ENCODE measurements around the gene XRCC4. TPM values are rescaled to one million over a fixed set of nuclear protein-coding genes. Genes with fewer than 3 reads are reported as not detected.
A peak's percentile ranks its signal among the peaks of the same experiment; 100 is the strongest.

XRCC4 gene
- total and polyA plus RNA-seq, 2 of the 13 experiments (the other 11 are each of a cell fraction or from before 2014, with no cell fraction given), result 2.8 to 12.6 TPM

GRCh38 chr5:83077662-83078261, 415 bp downstream of the XRCC4 start (continued):
- TF ChIP-seq, protein P1, sequence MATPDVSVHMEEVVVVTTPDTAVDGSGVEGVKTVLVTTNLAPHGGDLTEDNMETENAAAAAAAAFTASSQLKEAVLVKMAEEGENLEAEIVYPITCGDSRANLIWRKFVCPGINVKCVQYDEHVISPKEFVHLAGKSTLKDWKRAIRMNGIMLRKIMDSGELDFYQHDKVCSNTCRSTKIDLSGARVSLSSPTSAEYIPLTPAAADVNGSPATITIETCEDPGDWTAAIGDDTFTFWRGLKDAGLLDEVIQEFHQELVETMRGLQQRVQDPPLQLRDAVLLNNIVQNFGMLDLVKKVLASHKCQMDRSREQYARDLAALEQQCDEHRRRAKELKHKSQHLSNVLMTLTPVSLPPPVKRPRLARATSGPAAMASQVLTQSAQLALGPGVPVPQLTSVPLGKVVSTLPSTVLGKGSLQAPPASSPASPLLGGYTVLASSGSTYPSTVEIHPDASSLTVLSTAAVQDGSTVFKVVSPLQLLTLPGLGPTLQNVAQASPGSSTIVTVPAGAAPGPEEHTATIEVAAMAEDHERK (CRISPR knock-in tag; IDR thresholded peaks at IDR 0.05; ENCODE audit: low read depth), result 0 out of 2 replicates have a peak, but pooled peaks have one; percentile 2
- TF ChIP-seq ZNF747 (CRISPR knock-in tag; IDR thresholded peaks at IDR 0.05; ENCODE audit: borderline replicate concordance) (peak; percentile 46; the same call in 1 of the 2 replicates), MXD4 (CRISPR knock-in tag; IDR thresholded peaks at IDR 0.05) (peak; percentile 3; the same call in 1 of the 2 replicates), THRA (CRISPR knock-in tag; IDR thresholded peaks at IDR 0.05; ENCODE audit: borderline replicate concordance) (peak; percentile 59; the same call in 1 of the 2 replicates), HDAC1 (CRISPR knock-in tag; IDR thresholded peaks at IDR 0.05) (peak; percentile 56), CREBL2 (CRISPR knock-in tag; IDR thresholded peaks at IDR 0.05; ENCODE audit: borderline replicate concordance) (0 out of 2 replicates have a peak, but pooled peaks have one; percentile 25), MBD4 (IDR thresholded peaks at IDR 0.05; ENCODE audit: borderline replicate concordance, low read length) (0 out of 2 replicates have a peak, but pooled peaks have one; percentile 31), ZNF878 (CRISPR knock-in tag; IDR thresholded peaks at IDR 0.05) (0 out of 2 replicates have a peak, but pooled peaks have one; percentile 7), TBX2 (CRISPR knock-in tag; IDR thresholded peaks at IDR 0.05; ENCODE audit: borderline replicate concordance) (peak; percentile 17; the same call in 1 of the 2 replicates), EHMT2 (IDR thresholded peaks at IDR 0.05; ENCODE audit: borderline replicate concordance, low read depth, low read length) (0 out of 2 replicates have a peak, but pooled peaks have one; percentile 24), ZMYM3 (CRISPR knock-in tag; IDR thresholded peaks at IDR 0.05) (0 out of 2 replicates have a peak, but pooled peaks have one; percentile 8), KLF12 (CRISPR knock-in tag; IDR thresholded peaks at IDR 0.05; ENCODE audit: borderline replicate concordance) (0 out of 2 replicates have a peak, but pooled peaks have one; percentile 5), POLR2A (IDR thresholded peaks at IDR 0.05; ENCODE audit: insufficient read depth in 1 of 2, low read depth in 2 of 2, low read length in 2 of 2) (peak in 1 of 2 experiments; percentile 58; a peak in 2 of 4 replicates), FOXK1 (CRISPR knock-in tag; IDR thresholded peaks at IDR 0.05; ENCODE audit: borderline replicate concordance, low read depth) (no peak)
- TF ChIP-seq, protein P2, sequence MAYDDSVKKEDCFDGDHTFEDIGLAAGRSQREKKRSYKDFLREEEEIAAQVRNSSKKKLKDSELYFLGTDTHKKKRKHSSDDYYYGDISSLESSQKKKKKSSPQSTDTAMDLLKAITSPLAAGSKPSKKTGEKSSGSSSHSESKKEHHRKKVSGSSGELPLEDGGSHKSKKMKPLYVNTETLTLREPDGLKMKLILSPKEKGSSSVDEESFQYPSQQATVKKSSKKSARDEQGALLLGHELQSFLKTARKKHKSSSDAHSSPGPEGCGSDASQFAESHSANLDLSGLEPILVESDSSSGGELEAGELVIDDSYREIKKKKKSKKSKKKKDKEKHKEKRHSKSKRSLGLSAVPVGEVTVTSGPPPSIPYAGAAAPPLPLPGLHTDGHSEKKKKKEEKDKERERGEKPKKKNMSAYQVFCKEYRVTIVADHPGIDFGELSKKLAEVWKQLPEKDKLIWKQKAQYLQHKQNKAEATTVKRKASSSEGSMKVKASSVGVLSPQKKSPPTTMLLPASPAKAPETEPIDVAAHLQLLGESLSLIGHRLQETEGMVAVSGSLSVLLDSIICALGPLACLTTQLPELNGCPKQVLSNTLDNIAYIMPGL (CRISPR knock-in tag; IDR thresholded peaks at IDR 0.05; ENCODE audit: borderline replicate concordance in 1 of 2, low read depth in 1 of 2), result 0 out of 4 replicates have a peak, but pooled peaks of 1 of the 2 experiments have one; percentile 1
- TF ChIP-seq, protein P3, sequence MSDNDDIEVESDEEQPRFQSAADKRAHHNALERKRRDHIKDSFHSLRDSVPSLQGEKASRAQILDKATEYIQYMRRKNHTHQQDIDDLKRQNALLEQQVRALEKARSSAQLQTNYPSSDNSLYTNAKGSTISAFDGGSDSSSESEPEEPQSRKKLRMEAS (IDR thresholded peaks at IDR 0.05), result 0 out of 2 replicates have a peak, but pooled peaks have one; percentile 21
